ENCODE data around the gene UTS2B. TPM values are rescaled to one million over a fixed set of nuclear protein-coding genes. Genes with fewer than 3 reads are reported as not detected.
A peak's percentile ranks its signal among the peaks of the same experiment; 100 is the strongest.

UTS2B gene
- total and polyA plus RNA-seq, 9 of the 15 experiments (the other 6 are each of a cell fraction or from before 2014, with no cell fraction given), result 0.06 TPM; not detected in 8

DNA sequence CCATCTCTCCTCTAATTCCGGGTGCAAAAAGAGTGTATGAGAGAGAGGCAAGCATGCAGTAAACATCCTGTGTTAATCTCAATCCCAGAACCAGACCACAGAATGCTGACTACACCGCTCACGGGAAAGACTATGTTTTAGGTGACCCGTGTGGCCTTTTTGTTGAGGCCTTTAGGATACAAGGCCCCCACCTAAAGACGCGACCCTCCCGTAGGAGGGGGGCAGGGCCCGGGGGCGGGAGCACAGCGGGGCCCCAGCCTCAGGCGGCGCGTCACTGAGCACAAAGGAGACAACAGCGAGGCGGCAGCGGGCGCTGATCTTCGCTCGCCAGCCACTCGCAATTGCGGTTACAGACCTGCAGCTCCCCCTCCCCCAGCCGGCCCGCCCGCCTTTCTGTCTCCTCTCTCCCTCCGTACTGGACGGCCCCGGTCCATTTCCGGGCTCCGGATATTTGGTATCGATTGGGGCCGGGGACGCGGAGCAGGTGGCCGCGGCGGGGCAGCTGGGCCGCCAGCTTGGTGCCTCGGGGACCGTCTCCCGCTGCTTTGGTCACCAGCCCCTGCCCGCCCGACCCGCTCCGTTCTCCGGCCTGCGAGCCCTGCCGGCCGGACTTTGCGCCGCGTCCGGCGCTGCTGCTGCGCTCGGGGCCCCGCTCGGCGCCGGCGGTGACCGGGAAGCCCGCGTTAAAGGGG is 1.2 kb downstream of the UTS2B start, which contains the start of gene CCDC50 (continued):
- TF ChIP-seq, protein P1, sequence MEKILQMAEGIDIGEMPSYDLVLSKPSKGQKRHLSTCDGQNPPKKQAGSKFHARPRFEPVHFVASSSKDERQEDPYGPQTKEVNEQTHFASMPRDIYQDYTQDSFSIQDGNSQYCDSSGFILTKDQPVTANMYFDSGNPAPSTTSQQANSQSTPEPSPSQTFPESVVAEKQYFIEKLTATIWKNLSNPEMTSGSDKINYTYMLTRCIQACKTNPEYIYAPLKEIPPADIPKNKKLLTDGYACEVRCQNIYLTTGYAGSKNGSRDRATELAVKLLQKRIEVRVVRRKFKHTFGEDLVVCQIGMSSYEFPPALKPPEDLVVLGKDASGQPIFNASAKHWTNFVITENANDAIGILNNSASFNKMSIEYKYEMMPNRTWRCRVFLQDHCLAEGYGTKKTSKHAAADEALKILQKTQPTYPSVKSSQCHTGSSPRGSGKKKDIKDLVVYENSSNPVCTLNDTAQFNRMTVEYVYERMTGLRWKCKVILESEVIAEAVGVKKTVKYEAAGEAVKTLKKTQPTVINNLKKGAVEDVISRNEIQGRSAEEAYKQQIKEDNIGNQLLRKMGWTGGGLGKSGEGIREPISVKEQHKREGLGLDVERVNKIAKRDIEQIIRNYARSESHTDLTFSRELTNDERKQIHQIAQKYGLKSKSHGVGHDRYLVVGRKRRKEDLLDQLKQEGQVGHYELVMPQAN (IDR thresholded peaks at IDR 0.05; ENCODE audit: borderline replicate concordance), result no peak
- TF ChIP-seq SIN3A (IDR thresholded peaks at IDR 0.05; ENCODE audit: borderline replicate concordance in 2 of 2, control insufficient read depth in 1 of 2, low read depth in 2 of 2, low read length in 2 of 2), result peak in 1 of 2 experiments; percentile 49; a peak in 1 of 4 replicates
- no peak for TF ChIP-seq PYGO2 (tag; IDR thresholded peaks at IDR 0.05)
- TF ChIP-seq GABPA (tag; conservative IDR thresholded peaks at IDR 0.05; ENCODE audit: low read depth), result peak; percentile 68
- TF ChIP-seq, protein P2, sequence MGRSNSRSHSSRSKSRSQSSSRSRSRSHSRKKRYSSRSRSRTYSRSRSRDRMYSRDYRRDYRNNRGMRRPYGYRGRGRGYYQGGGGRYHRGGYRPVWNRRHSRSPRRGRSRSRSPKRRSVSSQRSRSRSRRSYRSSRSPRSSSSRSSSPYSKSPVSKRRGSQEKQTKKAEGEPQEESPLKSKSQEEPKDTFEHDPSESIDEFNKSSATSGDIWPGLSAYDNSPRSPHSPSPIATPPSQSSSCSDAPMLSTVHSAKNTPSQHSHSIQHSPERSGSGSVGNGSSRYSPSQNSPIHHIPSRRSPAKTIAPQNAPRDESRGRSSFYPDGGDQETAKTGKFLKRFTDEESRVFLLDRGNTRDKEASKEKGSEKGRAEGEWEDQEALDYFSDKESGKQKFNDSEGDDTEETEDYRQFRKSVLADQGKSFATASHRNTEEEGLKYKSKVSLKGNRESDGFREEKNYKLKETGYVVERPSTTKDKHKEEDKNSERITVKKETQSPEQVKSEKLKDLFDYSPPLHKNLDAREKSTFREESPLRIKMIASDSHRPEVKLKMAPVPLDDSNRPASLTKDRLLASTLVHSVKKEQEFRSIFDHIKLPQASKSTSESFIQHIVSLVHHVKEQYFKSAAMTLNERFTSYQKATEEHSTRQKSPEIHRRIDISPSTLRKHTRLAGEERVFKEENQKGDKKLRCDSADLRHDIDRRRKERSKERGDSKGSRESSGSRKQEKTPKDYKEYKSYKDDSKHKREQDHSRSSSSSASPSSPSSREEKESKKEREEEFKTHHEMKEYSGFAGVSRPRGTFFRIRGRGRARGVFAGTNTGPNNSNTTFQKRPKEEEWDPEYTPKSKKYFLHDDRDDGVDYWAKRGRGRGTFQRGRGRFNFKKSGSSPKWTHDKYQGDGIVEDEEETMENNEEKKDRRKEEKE (IDR thresholded peaks at IDR 0.05; ENCODE audit: borderline replicate concordance in 1 of 2, control insufficient read depth in 1 of 2, low read depth in 2 of 2, low read length in 1 of 2), result no peak
- no peak for TF ChIP-seq RHOXF2B (CRISPR knock-in tag; conservative IDR thresholded peaks at IDR 0.05)
- no peak for TF ChIP-seq ZNF696 (CRISPR knock-in tag; conservative IDR thresholded peaks at IDR 0.05)
- no peak for TF ChIP-seq TFAM (CRISPR knock-in tag; conservative IDR thresholded peaks at IDR 0.05)
- TF ChIP-seq HES1 (IDR thresholded peaks at IDR 0.05; ENCODE audit: low read depth), result no peak
- TF ChIP-seq ZNF785 (CRISPR knock-in tag; IDR thresholded peaks at IDR 0.05), result no peak
- TF ChIP-seq NFRKB (IDR thresholded peaks at IDR 0.05; ENCODE audit: low read depth), result no peak
- no peak for TF ChIP-seq COPS2 (conservative IDR thresholded peaks at IDR 0.05)
- no peak for TF ChIP-seq ELK3 (CRISPR knock-in tag; IDR thresholded peaks at IDR 0.05)
- TF ChIP-seq ZNF395 (CRISPR knock-in tag; IDR thresholded peaks at IDR 0.05), result no peak

All from K562 (cell line).